ENCODE measurements around the gene SLC12A8. TPM values are rescaled to one million over a fixed set of nuclear protein-coding genes. Genes with fewer than 3 reads are reported as not detected.

SLC12A8 gene
- total and polyA plus RNA-seq, 8 donors = 1.5 to 31.7 (median 12.3) TPM

GRCh38 chr3:125137358-125138033, 75.1 kb downstream of the SLC12A8 start:
- TF ChIP-seq CTCF (IDR thresholded peaks at IDR 0.05) (no peak), EP300 (IDR thresholded peaks at IDR 0.05) (no peak), POLR2AphosphoS5 (IDR thresholded peaks at IDR 0.05) (no peak), POLR2A (IDR thresholded peaks at IDR 0.05) (no peak)
- Histone ChIP-seq H3K4me3 (no peak overlapping the region), H3K4me1 (peaks cover 10 to 28% (median 15%) of the 10 kb centered on the region in 4 donors), H3K27ac (peak overlapping the region in 3 of 5 donors; percentile 4 to 58 (median 19)), H3K9me3 (no peaks in the 10 kb centered on the region), H3K36me3 (no peaks in the 10 kb centered on the region), H3K27me3 (no peaks in the 10 kb centered on the region)
- 75 to 94% (median 78%) methylated on average over 15 to 17 of the region's 17 CpGs for WGBS, 5 donors
- intact Hi-C loops (cut with DNase I; ENCODE audit: low total_unique reads) = loop anchor here (10.0 kb wide), 1 partner anchor 73 kb away; no protein-coding TSS in a partner anchor
- DNase-seq = peak in 1 of 2 donors; percentile 53

- no peak for TF ChIP-seq POLR2A (IDR thresholded peaks at IDR 0.05)
- no peak for TF ChIP-seq EP300 (IDR thresholded peaks at IDR 0.05)
- no peak for TF ChIP-seq POLR2AphosphoS5 (IDR thresholded peaks at IDR 0.05)
- intact Hi-C loops (cut with DNase I; ENCODE audit: low total_unique reads) = loop anchor here (10.0 kb wide), 1 partner anchor 72 kb away; no protein-coding TSS in a partner anchor
- Histone ChIP-seq H3K27ac (peak overlapping the region in 3 of 5 donors; percentile 4 to 58 (median 19)), H3K4me1 (peaks cover 8 to 23% (median 10%) of the 10 kb centered on the region in 4 donors), H3K9me3 (no peaks in the 10 kb centered on the region), H3K4me3 (no peak overlapping the region), H3K36me3 (no peaks in the 10 kb centered on the region), H3K27me3 (no peaks in the 10 kb centered on the region)
- DNase-seq = no peak
- 84 to 87% (median 87%) methylated on average over 7 of the region's 7 CpGs for WGBS, 5 donors
Observed at GRCh38 chr3:125136966-125137357, 75.6 kb downstream of the SLC12A8 start.

- DNase-seq = no peak
Observed at GRCh38 chr3:125136515-125136914, 76.0 kb downstream of the SLC12A8 start.

GRCh38 chr3:125134952-125135351, 77.6 kb downstream of the SLC12A8 start:
- no peak overlapping the region for H3K4me3 ChIP-seq
- peaks cover 0 to 20% (median 6%) of the 10 kb centered on the region in 4 donors for H3K4me1 ChIP-seq
- no peak for TF ChIP-seq CTCF (IDR thresholded peaks at IDR 0.05)
- TF ChIP-seq EP300 (IDR thresholded peaks at IDR 0.05) = no peak
- TF ChIP-seq POLR2AphosphoS5 (IDR thresholded peaks at IDR 0.05) = no peak
- WGBS, 5 donors = 80 to 95% (median 93%) methylated on average over 6 of the region's 6 CpGs
- intact Hi-C loops (cut with DNase I; ENCODE audit: low total_unique reads) = loop anchor here (10.0 kb wide), 1 partner anchor 70 kb away; no protein-coding TSS in a partner anchor
- no peak for DNase-seq
- no peaks in the 10 kb centered on the region for H3K36me3 ChIP-seq
- H3K27ac ChIP-seq = no peak overlapping the region
- H3K27me3 ChIP-seq = no peaks in the 10 kb centered on the region
- no peaks in the 10 kb centered on the region for H3K9me3 ChIP-seq

More at GRCh38 chr3:125136515-125136914, 76.0 kb downstream of the SLC12A8 start:
- Histone ChIP-seq H3K36me3 (no peaks in the 10 kb centered on the region), H3K4me3 (no peak overlapping the region), H3K9me3 (no peaks in the 10 kb centered on the region), H3K27me3 (no peaks in the 10 kb centered on the region), H3K4me1 (peaks cover 4 to 19% (median 6%) of the 10 kb centered on the region in 4 donors), H3K27ac (peak overlapping the region in 1 of 5 donors; percentile 58)
- WGBS, 5 donors = 60 to 74% (median 68%) methylated on average over 4 of the region's 4 CpGs
- TF ChIP-seq POLR2A (IDR thresholded peaks at IDR 0.05) = no peak
- no peak for TF ChIP-seq EP300 (IDR thresholded peaks at IDR 0.05)
- no peak for TF ChIP-seq POLR2AphosphoS5 (IDR thresholded peaks at IDR 0.05)
- TF ChIP-seq CTCF (IDR thresholded peaks at IDR 0.05) = no peak
- intact Hi-C loops (cut with DNase I; ENCODE audit: low total_unique reads) = loop anchor here (10.0 kb wide), 1 partner anchor 72 kb away; no protein-coding TSS in a partner anchor

All from stomach (tissue), 9 donors.